IMR-90 (cell line): ENCODE measurements around the gene C9orf78.

Experiments used
- BHLHE40 ChIP-seq: fragments of 150-350 bp; IDR thresholded peaks from 2 replicates; pipeline ENCODE4 v1.6.1; 2016; ENCODE audit warnings: mild to moderate bottlenecking, low read depth, low read length
- CEBPB ChIP-seq: IDR thresholded peaks from 2 replicates; pipeline ENCODE4 v1.6.1; 2012; ENCODE audit warnings: low read depth, low read length, improper control_type of control experiment
- CHD1 ChIP-seq: IDR thresholded peaks from 2 replicates; pipeline ENCODE4 v1.6.1; 2012; ENCODE audit warnings: low read depth, low read length, improper control_type of control experiment
- ELK1 ChIP-seq: fragments of 150-350 bp; IDR thresholded peaks from 2 replicates; pipeline ENCODE4 v1.6.1; 2016; ENCODE audit warnings: low read depth, mild to moderate bottlenecking, low read length, moderate library complexity, borderline replicate concordance
- FOS ChIP-seq: fragments of 150-350 bp; IDR thresholded peaks from 2 replicates; pipeline ENCODE4 v1.6.1; 2016; ENCODE audit warnings: low read depth, low read length
- MAFK ChIP-seq: IDR thresholded peaks from 2 replicates; pipeline ENCODE4 v1.6.1; 2012; ENCODE audit warnings: low read depth, low read length, improper control_type of control experiment
- MXI1 ChIP-seq: IDR thresholded peaks from 2 replicates; pipeline ENCODE4 v1.6.1; 2012; ENCODE audit warnings: low read depth, mild to moderate bottlenecking, low read length, moderate library complexity, borderline replicate concordance
- POLR2A ChIP-seq: IDR thresholded peaks from 2 replicates; pipeline ENCODE4 v1.6.1; 2012; ENCODE audit warnings: mild to moderate bottlenecking, low read depth, low read length
- RAD21 ChIP-seq: IDR thresholded peaks from 2 replicates; pipeline ENCODE4 v1.6.1; 2012; ENCODE audit warnings: low read length, improper control_type of control experiment
- RCOR1 ChIP-seq: IDR thresholded peaks from 2 replicates; pipeline ENCODE4 v1.6.1; 2012; ENCODE audit warnings: mild to moderate bottlenecking, low read length, improper control_type of control experiment; ENCODE audit not compliant: insufficient replicate concordance
- RFX5 ChIP-seq: IDR thresholded peaks from 2 replicates; pipeline ENCODE4 v1.8.0; 2012; ENCODE audit warnings: low read depth, mild to moderate bottlenecking, low read length, moderate library complexity
- SMC3 ChIP-seq: fragments of 150-350 bp; IDR thresholded peaks from 2 replicates; pipeline ENCODE4 v1.6.1; 2016; ENCODE audit warnings: low read depth, mild to moderate bottlenecking, antibody characterized with exemption, low read length, moderate library complexity
- TF ChIP-seq, protein P1 (sequence below): conservative IDR thresholded peaks from 2 replicates; pipeline ENCODE4 v1.5.1; 2012; ENCODE audit warnings: mild to moderate bottlenecking, low read depth, low read length, improper control_type of control experiment

- TF ChIP-seq RAD21 (no peak), CEBPB (no peak), POLR2A (no peak), RFX5 (no peak), MXI1 (no peak), BHLHE40 (no peak), CHD1 (no peak), MAFK (no peak), ELK1 (no peak), RCOR1 (no peak), SMC3 (no peak), FOS (no peak)
- TF ChIP-seq, protein P1, sequence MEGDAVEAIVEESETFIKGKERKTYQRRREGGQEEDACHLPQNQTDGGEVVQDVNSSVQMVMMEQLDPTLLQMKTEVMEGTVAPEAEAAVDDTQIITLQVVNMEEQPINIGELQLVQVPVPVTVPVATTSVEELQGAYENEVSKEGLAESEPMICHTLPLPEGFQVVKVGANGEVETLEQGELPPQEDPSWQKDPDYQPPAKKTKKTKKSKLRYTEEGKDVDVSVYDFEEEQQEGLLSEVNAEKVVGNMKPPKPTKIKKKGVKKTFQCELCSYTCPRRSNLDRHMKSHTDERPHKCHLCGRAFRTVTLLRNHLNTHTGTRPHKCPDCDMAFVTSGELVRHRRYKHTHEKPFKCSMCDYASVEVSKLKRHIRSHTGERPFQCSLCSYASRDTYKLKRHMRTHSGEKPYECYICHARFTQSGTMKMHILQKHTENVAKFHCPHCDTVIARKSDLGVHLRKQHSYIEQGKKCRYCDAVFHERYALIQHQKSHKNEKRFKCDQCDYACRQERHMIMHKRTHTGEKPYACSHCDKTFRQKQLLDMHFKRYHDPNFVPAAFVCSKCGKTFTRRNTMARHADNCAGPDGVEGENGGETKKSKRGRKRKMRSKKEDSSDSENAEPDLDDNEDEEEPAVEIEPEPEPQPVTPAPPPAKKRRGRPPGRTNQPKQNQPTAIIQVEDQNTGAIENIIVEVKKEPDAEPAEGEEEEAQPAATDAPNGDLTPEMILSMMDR: no peak
Observed at GRCh38 chr9:129879991-129880653, 45.0 kb upstream of the C9orf78 start.
